Caco-2 (cell line): Measurements from ENCODE around the gene MMP3. TPM values are rescaled to one million over a fixed set of nuclear protein-coding genes. Genes with fewer than 3 reads are reported as not detected.

Source experiments
- BruUV-seq: library from RNA; stranded (reverse); fragments of 400-500 nt; replicated peaks from 2 replicates; lab custom pipeline; 2021; lab: Mats Ljungman, UMichigan
- CTCF ChIA-PET: fragments of 300-600 bp; sonication (Branson Sonifier 250); formaldehyde crosslinking; loops from one replicate; lab custom pipeline; 2022; ENCODE audit warnings: antibody characterized with exemption; lab: Charles Lee
- POLR2A ChIA-PET: fragments of 300-600 bp; sonication (Branson Sonifier 250); formaldehyde crosslinking; loops from one replicate; lab custom pipeline; 2022; ENCODE audit warnings: antibody characterized with exemption; lab: Charles Lee
- DNase-seq, 2 experiments: peaks; one replicate each; pipeline versions ENCODE4 v3.0.0 to v3.0.0-alpha.2; 2020 to 2022
- H3K27me3 ChIP-seq: replicated peaks from 2 replicates; pipeline ENCODE4 v1.6.0; 2011; ENCODE audit warnings: low read length; ENCODE audit not compliant: control insufficient read depth, insufficient read depth
- H3K36me3 ChIP-seq: 2 replicates; pipeline ENCODE4 v1.5.1; 2011; ENCODE audit warnings: low read length; ENCODE audit not compliant: control insufficient read depth, insufficient read depth
- H3K4me1 ChIP-seq: fragments of 250-450 bp; sonication (Bioruptor Pico); 2 replicates; pipeline ENCODE4 v1.5.1; 2020; ENCODE audit warnings: mild to moderate bottlenecking
- H3K4me3 ChIP-seq: 2 replicates; pipeline ENCODE4 v1.5.1; 2011; ENCODE audit warnings: low read depth, mild to moderate bottlenecking, control low read depth, low read length
- H3K9me3 ChIP-seq: fragments of 250-450 bp; sonication (Bioruptor Pico); 2 replicates; pipeline ENCODE4 v1.5.1; 2020; ENCODE audit warnings: mild to moderate bottlenecking, moderate library complexity
- H3K27ac Mint-ChIP-seq: one replicate; pipeline ENCODE4 v1.8.0; 2022; ENCODE audit warnings: mixed read lengths; ENCODE audit not compliant: unreplicated experiment
- H3K27me3 Mint-ChIP-seq: one replicate; pipeline ENCODE4 v1.8.0; 2022; ENCODE audit warnings: mixed read lengths; ENCODE audit not compliant: insufficient read depth, unreplicated experiment
- H3K36me3 Mint-ChIP-seq: one replicate; pipeline ENCODE4 v1.8.0; 2022; ENCODE audit warnings: mild to moderate bottlenecking, mixed read lengths; ENCODE audit not compliant: insufficient read depth, unreplicated experiment
- H3K4me1 Mint-ChIP-seq: one replicate; pipeline ENCODE4 v1.8.0; 2022; ENCODE audit warnings: low read depth, mixed read lengths; ENCODE audit not compliant: unreplicated experiment
- H3K4me3 Mint-ChIP-seq: one replicate; pipeline ENCODE4 v1.8.0; 2022; ENCODE audit warnings: mild to moderate bottlenecking, moderate library complexity, mixed read lengths; ENCODE audit not compliant: unreplicated experiment
- H3K9me3 Mint-ChIP-seq: one replicate; pipeline ENCODE4 v1.8.0; 2022; ENCODE audit warnings: mixed read lengths; ENCODE audit not compliant: unreplicated experiment
- CTCF ChIP-seq, 2 experiments: fragments of 200-600 bp in 1 of 2; IDR thresholded peaks; 1 replicate in 1 of 2; 2 replicates in 1 of 2; pipeline versions ENCODE4 v1.5.1 to v1.8.0; 2011 to 2022; ENCODE audit warnings: antibody characterized with exemption in 1 of 2, control low read depth in 1 of 2, inconsistent platforms in 1 of 2, low read depth in 1 of 2, low read length in 1 of 2, mild to moderate bottlenecking in 1 of 2, moderate library complexity in 1 of 2; ENCODE audit not compliant: insufficient read depth in 1 of 2, severe bottlenecking in 1 of 2, unreplicated experiment in 1 of 2
- intact Hi-C: fragments of 100-400 bp; cut with micrococcal nuclease; formaldehyde crosslinking; loops from one replicate; pipeline ENCODE4 v1.10.0; 2022; ENCODE audit not compliant: unreplicated experiment
- total RNA-seq: library from RNA; stranded (reverse); gene quantifications from 2 replicates; pipeline ENCODE4 v1.2.3, GENCODE V29; 2022

The MMP3 gene
- total RNA-seq, 1 experiment from 2014 or later = not detected

- no peak for DNase-seq
- Histone ChIP-seq H3K36me3 (no peaks in the 10 kb centered on the region), H3K4me3 (no peak overlapping the region), H3K4me1 (no peaks in the 10 kb centered on the region), H3K27me3 (no peaks in the 10 kb centered on the region), H3K9me3 (peaks cover 7% of the 10 kb centered on the region; the same call in 1 of the 2 replicates)
- no peaks in the 10 kb centered on the region for H3K27me3 Mint-ChIP-seq
- H3K36me3 Mint-ChIP-seq = no peaks in the 10 kb centered on the region
- POLR2A ChIA-PET = no interaction called here
- CTCF ChIA-PET = no interaction called here
- no TSS peak for BruUV-seq
- no peak overlapping the region for H3K27ac Mint-ChIP-seq
- peaks cover 20% of the 10 kb centered on the region for H3K9me3 Mint-ChIP-seq
- no peak overlapping the region for H3K4me3 Mint-ChIP-seq
- intact Hi-C loops = no loop called here
- H3K4me1 Mint-ChIP-seq = no peaks in the 10 kb centered on the region
- no peak for TF ChIP-seq CTCF (IDR thresholded peaks at IDR 0.05; ENCODE audit: insufficient read depth in 1 of 2, low read depth in 1 of 2, low read length in 1 of 2, severe bottlenecking in 1 of 2, unreplicated experiment in 1 of 2)
These were observed 18.9 kb downstream of the MMP3 start for GRCh38 chr11:102824556-102824955.

GRCh38 chr11:102819491-102819890 lies 23.9 kb downstream of the MMP3 start:
- Histone ChIP-seq H3K9me3 (peaks cover 3% of the 10 kb centered on the region), H3K36me3 (no peaks in the 10 kb centered on the region), H3K4me3 (no peak overlapping the region), H3K4me1 (no peaks in the 10 kb centered on the region), H3K27me3 (no peaks in the 10 kb centered on the region)
- no TSS peak for BruUV-seq
- ChIA-PET CTCF (no interaction called here), POLR2A (no interaction called here)
- Mint-ChIP-seq H3K27ac (no peak overlapping the region), H3K4me1 (no peaks in the 10 kb centered on the region), H3K9me3 (peaks cover 38% of the 10 kb centered on the region), H3K27me3 (no peaks in the 10 kb centered on the region), H3K36me3 (no peaks in the 10 kb centered on the region), H3K4me3 (no peak overlapping the region)
- TF ChIP-seq CTCF (IDR thresholded peaks at IDR 0.05; ENCODE audit: insufficient read depth in 1 of 2, low read depth in 1 of 2, low read length in 1 of 2, severe bottlenecking in 1 of 2, unreplicated experiment in 1 of 2) = no peak
- intact Hi-C loops = no loop called here
- no peak for DNase-seq

- ChIA-PET CTCF (no interaction called here), POLR2A (no interaction called here)
- Histone ChIP-seq H3K4me1 (no peaks in the 10 kb centered on the region), H3K36me3 (no peaks in the 10 kb centered on the region), H3K9me3 (peaks cover 3% of the 10 kb centered on the region), H3K4me3 (no peak overlapping the region), H3K27me3 (no peaks in the 10 kb centered on the region)
- intact Hi-C loops = loop anchor here (5.0 kb wide), 1 partner anchor 79 kb away; no protein-coding TSS in a partner anchor
- no peak overlapping the region for H3K4me3 Mint-ChIP-seq
- no peaks in the 10 kb centered on the region for H3K27me3 Mint-ChIP-seq
- no peaks in the 10 kb centered on the region for H3K36me3 Mint-ChIP-seq
- BruUV-seq = no TSS peak
- H3K4me1 Mint-ChIP-seq = no peaks in the 10 kb centered on the region
- TF ChIP-seq CTCF (IDR thresholded peaks at IDR 0.05; ENCODE audit: insufficient read depth in 1 of 2, low read depth in 1 of 2, low read length in 1 of 2, severe bottlenecking in 1 of 2, unreplicated experiment in 1 of 2) = no peak
- H3K9me3 Mint-ChIP-seq = peaks cover 33% of the 10 kb centered on the region
- no peak for DNase-seq
- no peak overlapping the region for H3K27ac Mint-ChIP-seq
These were observed 29.9 kb downstream of the MMP3 start for GRCh38 chr11:102813484-102813883.
